LNCaP clone FGC (cell line): ENCODE measurements around the gene PHKA2.

Source experiments
- DNase-seq: peaks from one replicate; pipeline ENCODE4 v3.0.0-alpha.2; 2011; ENCODE audit warnings: low read depth
- H3K4me3 ChIP-seq: 2 replicates; pipeline ENCODE4 v1.5.1; 2011; ENCODE audit warnings: mild to moderate bottlenecking, low read depth, low read length, control low read depth
- TF ChIP-seq, protein P1 (sequence below): IDR thresholded peaks from 2 replicates; pipeline ENCODE4 v1.5.1; 2012; ENCODE audit warnings: mild to moderate bottlenecking; ENCODE audit not compliant: control insufficient read depth, insufficient read depth; ENCODE audit errors: extremely low read depth

PHKA2 gene

DNA sequence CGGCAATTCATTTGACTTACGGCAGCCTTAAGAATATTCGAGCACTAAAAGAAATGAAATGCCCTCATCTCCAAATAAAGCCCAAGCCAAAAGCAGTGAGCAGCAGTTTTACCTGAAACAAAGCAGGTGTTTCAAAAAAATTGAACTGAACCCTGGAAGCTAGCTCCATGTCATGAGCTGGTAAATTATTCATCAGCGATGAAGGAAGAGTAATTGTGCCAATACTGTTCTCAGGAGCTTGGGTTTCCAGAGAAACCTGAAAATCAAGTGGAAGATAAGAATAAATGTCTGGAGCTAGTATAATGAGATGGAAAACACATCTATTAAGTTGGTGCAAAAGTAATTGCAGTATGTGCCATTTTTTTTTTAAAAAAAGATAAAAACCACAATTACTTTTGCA lies 24.0 kb upstream of the PHKA2 start:
- H3K4me3 ChIP-seq = no peak overlapping the region
- no peak for DNase-seq
- TF ChIP-seq, protein P1, sequence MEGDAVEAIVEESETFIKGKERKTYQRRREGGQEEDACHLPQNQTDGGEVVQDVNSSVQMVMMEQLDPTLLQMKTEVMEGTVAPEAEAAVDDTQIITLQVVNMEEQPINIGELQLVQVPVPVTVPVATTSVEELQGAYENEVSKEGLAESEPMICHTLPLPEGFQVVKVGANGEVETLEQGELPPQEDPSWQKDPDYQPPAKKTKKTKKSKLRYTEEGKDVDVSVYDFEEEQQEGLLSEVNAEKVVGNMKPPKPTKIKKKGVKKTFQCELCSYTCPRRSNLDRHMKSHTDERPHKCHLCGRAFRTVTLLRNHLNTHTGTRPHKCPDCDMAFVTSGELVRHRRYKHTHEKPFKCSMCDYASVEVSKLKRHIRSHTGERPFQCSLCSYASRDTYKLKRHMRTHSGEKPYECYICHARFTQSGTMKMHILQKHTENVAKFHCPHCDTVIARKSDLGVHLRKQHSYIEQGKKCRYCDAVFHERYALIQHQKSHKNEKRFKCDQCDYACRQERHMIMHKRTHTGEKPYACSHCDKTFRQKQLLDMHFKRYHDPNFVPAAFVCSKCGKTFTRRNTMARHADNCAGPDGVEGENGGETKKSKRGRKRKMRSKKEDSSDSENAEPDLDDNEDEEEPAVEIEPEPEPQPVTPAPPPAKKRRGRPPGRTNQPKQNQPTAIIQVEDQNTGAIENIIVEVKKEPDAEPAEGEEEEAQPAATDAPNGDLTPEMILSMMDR = no peak

DNA sequence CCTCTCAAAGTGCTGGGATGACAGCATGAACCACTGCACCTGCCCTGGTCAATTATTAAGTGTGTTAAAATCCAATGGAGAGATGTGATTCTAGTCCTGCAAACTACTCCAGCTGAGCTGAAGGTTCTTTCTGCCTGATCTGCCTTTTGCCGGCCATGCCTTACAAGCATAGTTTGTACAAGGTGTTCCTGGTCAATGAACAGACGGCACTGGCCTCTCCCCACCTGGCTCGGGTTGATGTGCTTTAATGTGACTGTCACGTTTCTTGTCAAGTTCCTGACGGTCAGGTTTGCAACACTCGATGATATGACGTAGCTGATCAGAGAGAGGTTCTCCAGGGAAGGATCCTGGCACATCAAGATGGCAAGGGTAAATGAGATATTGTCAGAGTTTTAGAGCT lies 23.1 kb upstream of the PHKA2 start:
- TF ChIP-seq, protein P1 = no peak
- no peak overlapping the region for H3K4me3 ChIP-seq
- no peak for DNase-seq

- no peak for DNase-seq
- TF ChIP-seq, protein P1 = peak; percentile 29; the same call in 1 of the 2 replicates
- H3K4me3 ChIP-seq = no peak overlapping the region
Measured at GRCh38 chrX:19005909-19006308, 22.0 kb upstream of the PHKA2 start.

GRCh38 chrX:19003756-19004155 lies 19.8 kb upstream of the PHKA2 start:
- TF ChIP-seq, protein P1 = no peak
- no peak for DNase-seq
- H3K4me3 ChIP-seq = no peak overlapping the region

GRCh38 chrX:18998653-18999052 lies 14.7 kb upstream of the PHKA2 start:
- no peak for DNase-seq
- TF ChIP-seq, protein P1 = no peak

GRCh38 chrX:18997916-18998315 lies 14.0 kb upstream of the PHKA2 start:
- no peak for DNase-seq
- TF ChIP-seq, protein P1 = no peak
- H3K4me3 ChIP-seq = no peak overlapping the region

More at GRCh38 chrX:18998653-18999052, 14.7 kb upstream of the PHKA2 start:
- no peak overlapping the region for H3K4me3 ChIP-seq

DNA sequence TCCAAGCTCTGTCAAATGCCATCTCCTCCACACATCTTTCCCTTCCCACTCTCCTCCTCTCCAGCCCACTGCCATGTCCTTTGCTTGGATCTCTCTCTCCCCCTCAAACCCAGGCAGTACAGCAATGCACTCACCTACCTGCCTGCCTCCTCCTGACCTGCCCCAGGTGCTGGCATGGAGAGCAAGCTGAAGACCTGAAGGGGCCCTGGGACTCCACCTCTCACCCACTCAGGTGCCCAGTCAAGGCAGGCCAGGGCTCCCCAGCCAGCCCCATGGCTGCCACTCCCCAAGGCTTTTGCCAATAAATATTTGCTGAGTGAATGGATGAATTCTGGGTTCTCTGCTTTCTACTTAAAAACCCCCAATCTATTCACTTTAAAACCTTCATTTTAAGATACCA lies 12.6 kb upstream of the PHKA2 start:
- TF ChIP-seq, protein P1 = no peak
- no peak overlapping the region for H3K4me3 ChIP-seq
- no peak for DNase-seq
